HG03196 (cell line): ENCODE measurements around the gene CCDC13.
"Not testable (repeated sequence)": the region's sequence is repeated elsewhere in the genome, so short reads cannot be mapped to it uniquely, and the experiment has no call there.

Experiments used
- ATAC-seq: cut with Tn5 transposase; IDR thresholded peaks from one replicate; pipeline ENCODE4 v1.9.1; 2021; ENCODE audit not compliant: unreplicated experiment

Gene CCDC13

GRCh38 chr3:42772670-42773408 lies at the start of gene CCDC13:
Gene CCDC13 (minus strand): TSS chr3:42773253. CDS start chr3:42758345, 14,908 bp downstream.
- peak; percentile 96 for ATAC-seq

- ATAC-seq = no peak
These were observed 49.8 kb upstream of the CCDC13 start for GRCh38 chr3:42822828-42823227.

GRCh38 chr3:42820746-42821051 lies 47.6 kb upstream of the CCDC13 start:
- no peak for ATAC-seq

- no peak for ATAC-seq
These were observed 46.4 kb upstream of the CCDC13 start for GRCh38 chr3:42819351-42819965.

- ATAC-seq = no peak
These were observed 42.8 kb upstream of the CCDC13 start for GRCh38 chr3:42815826-42816225.

- no peak for ATAC-seq
These were observed 42.0 kb upstream of the CCDC13 start for GRCh38 chr3:42814914-42815507.

- ATAC-seq = no peak
These were observed 41.2 kb upstream of the CCDC13 start for GRCh38 chr3:42814246-42814645.

GRCh38 chr3:42811118-42811883 lies 38.2 kb upstream of the CCDC13 start:
- ATAC-seq = not testable (repeated sequence)

- ATAC-seq = not testable (repeated sequence)
These were observed 37.7 kb upstream of the CCDC13 start for GRCh38 chr3:42810706-42811105.

- no peak for ATAC-seq
These were observed 36.1 kb upstream of the CCDC13 start, which contains the start of gene ACKR2 for GRCh38 chr3:42809202-42809601. Gene ACKR2 (plus strand): TSS chr3:42809445. CDS start chr3:42864503, 55,058 bp downstream.

GRCh38 chr3:42807929-42808328 lies 34.9 kb upstream of the CCDC13 start:
- ATAC-seq = no peak

- ATAC-seq = no peak
These were observed 32.2 kb upstream of the CCDC13 start for GRCh38 chr3:42805141-42805821.

- ATAC-seq = no peak
These were observed 31.7 kb upstream of the CCDC13 start for GRCh38 chr3:42804831-42805132.

- ATAC-seq = peak; percentile 98
These were observed 31.2 kb upstream of the CCDC13 start, which contains the start of gene HIGD1A for GRCh38 chr3:42804106-42804830. Gene HIGD1A (minus strand): TSS chr3:42804490. CDS start chr3:42794253, 10,237 bp downstream.

- peak; percentile 14 for ATAC-seq
These were observed 30.5 kb upstream of the CCDC13 start for GRCh38 chr3:42803414-42804105.

GRCh38 chr3:42802876-42803413 lies 29.9 kb upstream of the CCDC13 start:
- ATAC-seq = no peak

- ATAC-seq = no peak
These were observed 28.7 kb upstream of the CCDC13 start for GRCh38 chr3:42801784-42802183.

- no peak for ATAC-seq
These were observed 28.1 kb upstream of the CCDC13 start for GRCh38 chr3:42801048-42801620.

GRCh38 chr3:42800251-42800650 lies 27.2 kb upstream of the CCDC13 start:
- ATAC-seq = no peak
